GM21737 (cell line): ENCODE measurements around the gene SNAPIN.

Experiments
- ATAC-seq: cut with Tn5 transposase; IDR thresholded peaks from one replicate; pipeline ENCODE4 v1.9.1; 2021; ENCODE audit warnings: mild to moderate bottlenecking, moderate library complexity; ENCODE audit not compliant: unreplicated experiment

Gene SNAPIN

DNA sequence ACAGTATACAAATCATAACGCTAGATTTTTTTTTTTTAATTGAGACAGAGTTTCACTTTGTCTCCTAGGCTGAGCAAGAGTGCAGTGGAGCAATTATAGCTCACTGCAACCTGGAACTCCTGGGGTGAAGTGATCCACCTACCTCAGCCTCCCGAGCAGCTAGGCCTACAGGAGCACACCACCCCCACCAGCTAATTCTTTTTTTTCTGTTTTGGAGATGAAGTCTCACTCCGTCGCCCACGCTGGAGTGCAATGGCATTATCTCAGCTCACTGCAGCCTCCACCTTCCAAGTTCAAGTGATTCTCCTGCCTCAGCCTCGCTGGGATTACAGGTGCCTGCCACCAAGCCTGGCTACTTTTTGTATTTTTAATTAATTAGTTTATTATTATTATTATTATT is 41.3 kb downstream of the SNAPIN start:
- ATAC-seq: no peak

DNA sequence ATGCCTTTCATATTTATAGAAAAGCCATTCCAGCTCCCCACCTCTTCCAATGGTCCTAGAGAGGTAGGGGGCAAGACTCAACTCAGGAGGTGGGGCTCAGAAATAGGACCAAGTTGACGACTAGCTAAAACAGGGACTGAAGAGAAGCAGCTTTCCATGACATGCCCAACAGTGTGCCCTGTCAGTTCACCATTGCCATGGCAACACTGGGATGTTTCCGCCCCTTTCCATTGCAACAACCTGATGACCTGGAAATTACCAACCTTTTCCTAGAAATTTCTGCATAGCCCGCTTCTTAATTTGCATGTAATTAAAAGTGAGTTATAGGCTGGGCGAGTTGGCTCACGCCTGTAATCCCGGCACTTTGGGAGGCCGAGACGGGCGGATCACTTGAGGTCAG is 47.0 kb downstream of the SNAPIN start:
- no peak for ATAC-seq

DNA sequence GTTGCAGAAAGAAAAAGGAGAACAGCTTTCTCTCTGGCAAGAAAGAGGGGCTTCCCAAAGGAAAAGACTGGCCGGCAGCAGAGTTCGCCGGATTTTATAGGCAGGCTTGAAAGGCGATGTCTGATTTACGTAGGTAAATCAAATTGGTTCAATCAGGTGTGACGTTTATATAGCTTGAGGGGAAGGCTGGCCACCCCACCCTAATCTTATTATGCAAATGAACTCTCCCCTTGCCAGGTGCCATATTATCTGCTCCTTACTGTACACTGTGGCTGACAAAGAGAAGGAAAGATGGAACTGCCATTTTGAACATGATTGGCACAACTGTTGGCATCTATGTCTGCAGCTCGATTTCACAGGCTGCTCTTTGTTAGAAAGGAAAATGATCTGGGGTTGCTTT is 52.5 kb downstream of the SNAPIN start:
- ATAC-seq: no peak
